Retinal pigment epithelial cell (primary cell): ENCODE results near the gene MKLN1.
A peak's percentile ranks its signal among the peaks of the same experiment; 100 is the strongest.

Source experiments
- DNase-seq: peaks from one replicate; pipeline ENCODE4 v3.0.0-alpha.2; 2010; ENCODE audit warnings: low read depth
- H3K4me3 ChIP-seq: 2 replicates; pipeline ENCODE4 v1.5.1; 2011; ENCODE audit warnings: mild to moderate bottlenecking, low read length, control low read depth, moderate library complexity
- TF ChIP-seq, protein P1 (sequence below): conservative IDR thresholded peaks from 2 replicates; pipeline ENCODE4 v1.5.1; 2011; ENCODE audit warnings: low read depth, low read length, control low read depth, inconsistent platforms

Gene MKLN1

DNA sequence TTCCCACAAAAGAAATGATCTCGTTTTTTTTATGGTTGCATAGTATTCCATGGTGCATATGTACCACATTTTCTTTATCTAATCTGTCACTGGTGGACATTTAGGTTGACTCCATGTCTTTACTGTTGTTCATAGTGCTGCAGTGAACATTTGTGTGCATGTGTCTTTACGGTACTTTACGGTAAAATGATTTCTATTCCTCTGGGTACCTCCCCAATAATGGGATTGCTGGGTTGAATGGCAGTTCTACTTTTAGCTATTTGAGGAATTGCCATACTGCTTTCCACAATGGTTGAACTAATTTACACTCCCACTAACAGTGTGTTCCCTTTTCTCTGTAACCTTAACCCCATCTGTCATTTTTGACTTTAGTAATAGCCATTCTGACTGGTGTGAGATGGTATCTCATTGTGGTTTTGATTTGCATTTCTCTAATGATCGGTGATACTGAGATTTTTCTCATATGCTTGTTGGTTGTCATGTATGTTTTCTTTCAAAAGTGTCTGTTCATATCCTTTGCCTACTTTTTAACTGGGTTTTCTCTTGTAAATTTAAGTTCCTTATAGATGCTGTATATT is 37.2 kb downstream of the MKLN1 start:
- DNase-seq = no peak
- TF ChIP-seq, protein P1, sequence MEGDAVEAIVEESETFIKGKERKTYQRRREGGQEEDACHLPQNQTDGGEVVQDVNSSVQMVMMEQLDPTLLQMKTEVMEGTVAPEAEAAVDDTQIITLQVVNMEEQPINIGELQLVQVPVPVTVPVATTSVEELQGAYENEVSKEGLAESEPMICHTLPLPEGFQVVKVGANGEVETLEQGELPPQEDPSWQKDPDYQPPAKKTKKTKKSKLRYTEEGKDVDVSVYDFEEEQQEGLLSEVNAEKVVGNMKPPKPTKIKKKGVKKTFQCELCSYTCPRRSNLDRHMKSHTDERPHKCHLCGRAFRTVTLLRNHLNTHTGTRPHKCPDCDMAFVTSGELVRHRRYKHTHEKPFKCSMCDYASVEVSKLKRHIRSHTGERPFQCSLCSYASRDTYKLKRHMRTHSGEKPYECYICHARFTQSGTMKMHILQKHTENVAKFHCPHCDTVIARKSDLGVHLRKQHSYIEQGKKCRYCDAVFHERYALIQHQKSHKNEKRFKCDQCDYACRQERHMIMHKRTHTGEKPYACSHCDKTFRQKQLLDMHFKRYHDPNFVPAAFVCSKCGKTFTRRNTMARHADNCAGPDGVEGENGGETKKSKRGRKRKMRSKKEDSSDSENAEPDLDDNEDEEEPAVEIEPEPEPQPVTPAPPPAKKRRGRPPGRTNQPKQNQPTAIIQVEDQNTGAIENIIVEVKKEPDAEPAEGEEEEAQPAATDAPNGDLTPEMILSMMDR = no peak
- no peak overlapping the region for H3K4me3 ChIP-seq

- H3K4me3 ChIP-seq = no peak overlapping the region
- TF ChIP-seq, protein P1 = no peak
- DNase-seq = peak; percentile 37
Observed at GRCh38 chr7:131365838-131366237, 38.2 kb downstream of the MKLN1 start.

GRCh38 chr7:131369354-131369753 is 41.7 kb downstream of the MKLN1 start:
- H3K4me3 ChIP-seq = no peak overlapping the region
- TF ChIP-seq, protein P1 = no peak
- DNase-seq = no peak

DNA sequence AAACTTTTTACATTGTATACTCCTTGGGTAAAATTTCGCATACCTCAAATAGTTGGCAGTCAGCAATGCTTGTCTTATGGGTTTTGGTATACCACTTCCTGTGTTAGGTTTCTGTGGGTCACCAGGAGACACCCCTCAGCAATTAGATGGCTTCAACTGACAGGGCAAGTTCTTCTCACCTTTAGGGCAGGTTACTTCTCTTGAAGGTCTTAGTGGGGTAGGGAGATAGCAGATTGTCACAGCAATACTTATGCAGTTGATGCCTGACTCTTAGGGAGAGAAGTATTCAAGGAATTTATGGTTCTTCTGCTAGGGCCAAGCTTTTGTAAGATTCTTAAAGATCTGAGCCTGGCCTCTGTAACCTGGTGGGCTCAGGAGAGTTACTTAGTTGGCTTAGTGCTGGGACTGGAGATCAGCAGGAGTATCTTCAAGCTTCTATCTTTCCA is 42.9 kb downstream of the MKLN1 start:
- DNase-seq = no peak
- TF ChIP-seq, protein P1 = no peak
- no peak overlapping the region for H3K4me3 ChIP-seq

DNA sequence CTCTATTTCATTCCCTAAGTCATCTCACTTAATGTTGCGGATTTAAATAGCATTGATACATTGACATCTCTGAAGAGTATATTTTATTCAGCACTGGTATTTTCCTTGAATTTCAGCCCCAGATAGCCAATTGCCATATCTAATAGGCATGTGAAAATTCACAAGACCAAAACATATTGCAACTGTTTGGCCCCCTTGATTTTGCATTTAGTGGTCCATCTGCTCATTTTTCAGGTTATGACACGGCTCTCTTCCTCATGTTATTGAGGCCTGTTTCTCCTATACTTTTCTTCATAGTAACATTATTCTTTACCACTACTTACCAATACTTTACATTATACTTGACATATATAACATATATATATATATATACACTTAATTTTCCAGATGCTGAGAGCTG is 43.7 kb downstream of the MKLN1 start:
- TF ChIP-seq, protein P1 = no peak
- DNase-seq = no peak
- no peak overlapping the region for H3K4me3 ChIP-seq

DNA sequence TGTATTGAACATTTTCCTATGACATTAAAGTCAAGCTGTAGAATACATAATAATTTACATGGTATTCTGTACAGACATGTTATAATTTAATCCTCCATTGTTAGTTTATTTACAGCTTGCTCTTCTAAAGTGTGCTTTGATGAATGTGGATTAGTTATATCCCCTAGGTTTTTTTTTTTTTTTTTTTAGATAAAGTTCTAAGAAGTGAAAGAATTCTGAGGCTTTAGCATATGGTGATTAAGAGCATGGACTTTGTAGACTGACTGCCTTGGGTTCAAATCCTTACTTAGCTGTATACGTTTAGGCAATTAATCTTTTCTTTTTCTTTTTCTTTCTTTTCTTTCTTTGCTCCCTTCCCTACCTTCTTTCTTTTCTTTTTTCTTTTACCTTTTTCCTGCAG is 44.9 kb downstream of the MKLN1 start:
- no peak overlapping the region for H3K4me3 ChIP-seq
- TF ChIP-seq, protein P1 = no peak
- DNase-seq = no peak

DNA sequence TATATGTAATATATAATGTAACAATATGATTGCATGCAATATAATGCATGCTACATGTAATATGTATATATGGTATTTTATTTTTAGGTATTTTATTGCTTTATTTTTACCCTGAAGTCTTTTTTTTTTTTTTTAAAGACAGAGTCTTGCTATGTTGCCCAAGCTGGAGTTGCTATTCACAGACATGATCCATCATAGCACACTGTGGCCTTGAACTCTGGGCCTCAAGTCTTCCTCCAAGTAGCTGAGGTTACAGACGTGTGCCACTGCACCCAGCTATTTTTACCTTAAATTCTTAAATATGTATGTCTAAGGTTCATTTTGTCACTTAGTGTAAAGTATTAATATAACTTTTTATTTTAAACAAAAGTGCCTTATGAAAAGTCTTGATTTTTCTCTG is 47.1 kb downstream of the MKLN1 start:
- TF ChIP-seq, protein P1 = no peak
- H3K4me3 ChIP-seq = no peak overlapping the region
- no peak for DNase-seq
